ENCODE data around the gene GPR183. TPM values are rescaled to one million over a fixed set of nuclear protein-coding genes. Genes with fewer than 3 reads are reported as not detected.

Gene GPR183
- total and polyA plus RNA-seq, 10 of the 15 experiments (the other 5 are each of a cell fraction or from before 2014, with no cell fraction given) = 134 to 669 (median 225) TPM

- 63% methylated on average over 3 of the region's 3 CpGs for WGBS (ENCODE audit: insufficient coverage, insufficient replicate concordance, low lambda C conversion rate, missing lambda C conversion rate)
- ChIA-PET POLR2A (interaction anchor here (1.2 to 2.9 kb wide), 4 partner anchors 69 to 168 kb away, joined by 7 to 24 read pairs (median 8); partner anchors contain the start of gene UBAC2), CTCF (interaction anchor here (0.6 to 12.3 kb wide), 46 partner anchors 9 to 1286 kb away, joined by 3 to 470 read pairs (median 10); partner anchors contain the start of genes GPR18, GPR183, TM9SF2 and UBAC2), SMC1A (ENCODE audit: uncharacterized antibody, unreplicated experiment) (interaction anchor here (1.1 to 14.4 kb wide), 34 partner anchors 9 to 240 kb away, joined by 3 to 306 read pairs (median 12); partner anchors contain the start of genes GPR18, GPR183, TM9SF2 and UBAC2), RAD21 (ENCODE audit: unreplicated experiment) (interaction anchor here (0.6 to 12.6 kb wide), 31 partner anchors 9 to 259 kb away, joined by 3 to 338 read pairs (median 13); partner anchors contain the start of genes GPR183 and UBAC2)
- no TSS peak for BruUV-seq (replicated peaks)
- peaks cover 23% of the 10 kb centered on the region for H3K4me1 ChIP-seq (ENCODE audit: control insufficient read depth, insufficient read depth, low read length)
- ATAC-seq (no peak), DNase-seq (ENCODE audit: low read depth, low spot score) (no peak), FAIRE-seq (no peak)
- no peak overlapping the region for H2AFZ ChIP-seq (ENCODE audit: control insufficient read depth, low read depth, low read length)
- H3K9me3 ChIP-seq (replicated peaks; ENCODE audit: control insufficient read depth, insufficient read depth, low read length) = peaks cover 10% of the 10 kb centered on the region; the same call in 2 of the 3 replicates
- H3K27ac ChIP-seq (ENCODE audit: control insufficient read depth, insufficient read depth) = no peak overlapping the region
- H3K27me3 ChIP-seq (replicated peaks in 1 of 2; ENCODE audit: control insufficient read depth in 2 of 2, insufficient read depth in 2 of 2, low read length in 1 of 2) = no peaks in the 10 kb centered on the region
- intact Hi-C loops (cut with micrococcal nuclease; ENCODE audit: unreplicated experiment) (loop anchor here (1.0 to 10.0 kb wide), 8 partner anchors 97 to 427 kb away; partner anchors contain the start of gene CLYBL), in situ Hi-C loops (cut with MboI) (loop anchor here (10.0 kb wide), 1 partner anchor 414 kb away; no protein-coding TSS in a partner anchor)
- no peak overlapping the region for H3K4me3 ChIP-seq
- H3K36me3 ChIP-seq (ENCODE audit: control insufficient read depth in 2 of 2, insufficient read depth in 2 of 2, low read length in 1 of 2) = peaks cover 0 to 5% of the 10 kb centered on the region in 2 experiments; a peak in 2 of 4 replicates
- H3K79me2 ChIP-seq (ENCODE audit: control insufficient read depth, insufficient read depth, low read length) = peaks cover 22% of the 10 kb centered on the region
- TF ChIP-seq LARP7 (IDR thresholded peaks at IDR 0.05) = no peak
- no peak overlapping the region for H3K4me2 ChIP-seq (ENCODE audit: control insufficient read depth, insufficient read depth)
- H3K9ac ChIP-seq (ENCODE audit: control insufficient read depth, insufficient read depth, low read length) = no peak overlapping the region
- H4K20me1 ChIP-seq (ENCODE audit: control insufficient read depth, insufficient read depth) = no peaks in the 10 kb centered on the region
Measured at GRCh38 chr13:99268822-99269221, 38.4 kb downstream of the GPR183 start.

- no TSS peak for BruUV-seq (replicated peaks)
- ChIA-PET RAD21 (ENCODE audit: unreplicated experiment) (interaction anchor here (0.7 to 12.6 kb wide), 10 partner anchors 15 to 276 kb away, joined by 3 to 338 read pairs (median 114); partner anchors contain the start of genes GPR183 and UBAC2), POLR2A (interaction anchor here (1.6 to 2.9 kb wide), 4 partner anchors 68 to 169 kb away, joined by 4 to 24 read pairs (median 8); partner anchors contain the start of gene UBAC2), SMC1A (ENCODE audit: uncharacterized antibody, unreplicated experiment) (interaction anchor here (0.6 to 14.4 kb wide), 21 partner anchors 8 to 236 kb away, joined by 3 to 306 read pairs (median 48); partner anchors contain the start of genes GPR18, GPR183, TM9SF2 and UBAC2), CTCF (interaction anchor here (1.0 to 12.3 kb wide), 18 partner anchors 11 to 418 kb away, joined by 3 to 470 read pairs (median 22); partner anchors contain the start of genes GPR18, GPR183 and UBAC2)
- Histone ChIP-seq H3K9me3 (replicated peaks; ENCODE audit: control insufficient read depth, insufficient read depth, low read length) (peaks cover 6% of the 10 kb centered on the region; the same call in 2 of the 3 replicates), H3K4me1 (ENCODE audit: control insufficient read depth, insufficient read depth, low read length) (peaks cover 23% of the 10 kb centered on the region), H3K27ac (ENCODE audit: control insufficient read depth, insufficient read depth) (no peak overlapping the region), H3K36me3 (ENCODE audit: control insufficient read depth in 2 of 2, insufficient read depth in 2 of 2, low read length in 1 of 2) (peaks cover 0 to 5% of the 10 kb centered on the region in 2 experiments; a peak in 2 of 4 replicates), H3K27me3 (replicated peaks in 1 of 2; ENCODE audit: control insufficient read depth in 2 of 2, insufficient read depth in 2 of 2, low read length in 1 of 2) (no peaks in the 10 kb centered on the region), H3K4me3 (no peak overlapping the region), H3K79me2 (ENCODE audit: control insufficient read depth, insufficient read depth, low read length) (peaks cover 16% of the 10 kb centered on the region), H2AFZ (ENCODE audit: control insufficient read depth, low read depth, low read length) (no peak overlapping the region), H3K4me2 (ENCODE audit: control insufficient read depth, insufficient read depth) (no peak overlapping the region), H3K9ac (ENCODE audit: control insufficient read depth, insufficient read depth, low read length) (no peak overlapping the region), H4K20me1 (ENCODE audit: control insufficient read depth, insufficient read depth) (no peaks in the 10 kb centered on the region)
- no peak for DNase-seq (ENCODE audit: low read depth, low spot score)
- no peak for ATAC-seq
- intact Hi-C loops (cut with micrococcal nuclease; ENCODE audit: unreplicated experiment) (loop anchor here (5.0 to 10.0 kb wide), 4 partner anchors 236 to 426 kb away; partner anchors contain the start of gene CLYBL), in situ Hi-C loops (cut with MboI) (loop anchor here (10.0 kb wide), 1 partner anchor 413 kb away; no protein-coding TSS in a partner anchor)
- FAIRE-seq = no peak
- TF ChIP-seq BRCA1 (IDR thresholded peaks at IDR 0.05; ENCODE audit: low read depth, low read length) = no peak
- 81% methylated on average over 4 of the region's 4 CpGs for WGBS (ENCODE audit: insufficient coverage, insufficient replicate concordance, low lambda C conversion rate, missing lambda C conversion rate)
Measured at GRCh38 chr13:99267927-99268326, 39.3 kb downstream of the GPR183 start.

Data from GM12878 (cell line).